Activated T-helper 1 cell treated with anti-CD3 and anti-CD28 coated beads, Interleukin-12 subunit alpha, Interleukin-12 subunit beta, Interleukin-2, Interleukin-4 antibody, amounts not matched to agents 30 ng/mL and 10 ng/mL and 1 ng/mL, durations not matched to agents 14 hours and 24 hours and 36 hours (primary cell): Measurements from ENCODE around the gene IRF2BP2. TPM values are rescaled to one million over a fixed set of nuclear protein-coding genes. Genes with fewer than 3 reads are reported as not detected.

Source experiments
- DNase-seq: peaks from one replicate; pipeline ENCODE4 v3.0.0; 2021; ENCODE audit warnings: low spot score
- H3K27ac Mint-ChIP-seq: one replicate; pipeline ENCODE4 v1.8.0; 2021; ENCODE audit warnings: mild to moderate bottlenecking, mixed read lengths
- H3K27me3 Mint-ChIP-seq: one replicate; pipeline ENCODE4 v1.8.0; 2022; ENCODE audit warnings: mild to moderate bottlenecking, moderate library complexity, mixed read lengths; ENCODE audit not compliant: insufficient read depth
- H3K36me3 Mint-ChIP-seq: one replicate; pipeline ENCODE4 v1.8.0; 2021; ENCODE audit warnings: low read depth, mixed read lengths
- H3K4me1 Mint-ChIP-seq: one replicate; pipeline ENCODE4 v1.8.0; 2021; ENCODE audit warnings: low read depth, mixed read lengths
- H3K4me3 Mint-ChIP-seq: one replicate; pipeline ENCODE4 v1.8.0; 2021; ENCODE audit warnings: mild to moderate bottlenecking, moderate library complexity, mixed read lengths
- H3K9me3 Mint-ChIP-seq: one replicate; pipeline ENCODE4 v1.8.0; 2021; ENCODE audit warnings: mixed read lengths
- intact Hi-C: fragments of 100-400 bp; cut with micrococcal nuclease; formaldehyde crosslinking; loops from one replicate; pipeline ENCODE4 v1.15.1; 2024
- total RNA-seq: library from RNA; stranded (reverse); gene quantifications from 2 replicates; pipeline ENCODE4 v1.2.3, GENCODE V29; 2022

Gene IRF2BP2
- total RNA-seq, 1 donor from 2014 or later: 243 TPM

- Mint-ChIP-seq H3K4me3 (no peak overlapping the region), H3K27me3 (no peaks in the 10 kb centered on the region), H3K36me3 (no peaks in the 10 kb centered on the region), H3K4me1 (peaks cover 36% of the 10 kb centered on the region), H3K9me3 (no peaks in the 10 kb centered on the region), H3K27ac (no peak overlapping the region)
- intact Hi-C loops: loop anchor here (5.0 kb wide), 1 partner anchor 40 kb away; no protein-coding TSS in a partner anchor
- DNase-seq: no peak
Measured at GRCh38 chr1:234617131-234617985, 7.4 kb upstream of the IRF2BP2 start.

- Mint-ChIP-seq H3K27ac (no peak overlapping the region), H3K36me3 (no peaks in the 10 kb centered on the region), H3K9me3 (no peaks in the 10 kb centered on the region), H3K4me3 (no peak overlapping the region), H3K4me1 (peaks cover 43% of the 10 kb centered on the region), H3K27me3 (no peaks in the 10 kb centered on the region)
- no peak for DNase-seq
- intact Hi-C loops: loop anchor here (5.0 kb wide), 1 partner anchor 41 kb away; no protein-coding TSS in a partner anchor
Measured at GRCh38 chr1:234616644-234617043, 6.7 kb upstream of the IRF2BP2 start.

- no peaks in the 10 kb centered on the region for H3K27me3 Mint-ChIP-seq
- H3K9me3 Mint-ChIP-seq: no peaks in the 10 kb centered on the region
- intact Hi-C loops: no loop called here
- peak overlapping the region; percentile 45 for H3K27ac Mint-ChIP-seq
- peaks cover 55% of the 10 kb centered on the region for H3K4me1 Mint-ChIP-seq
- no peak overlapping the region for H3K4me3 Mint-ChIP-seq
- H3K36me3 Mint-ChIP-seq: peaks cover 3% of the 10 kb centered on the region
- no peak for DNase-seq
Measured at GRCh38 chr1:234614081-234614489, 4.1 kb upstream of the IRF2BP2 start.

GRCh38 chr1:234613128-234613875, 3.3 kb upstream of the IRF2BP2 start:
- intact Hi-C loops: loop anchor here (2.0 kb wide), 1 partner anchor 63 kb away; no protein-coding TSS in a partner anchor
- Mint-ChIP-seq H3K4me3 (peak overlapping the region; percentile 85), H3K36me3 (peaks cover 3% of the 10 kb centered on the region), H3K27me3 (no peaks in the 10 kb centered on the region), H3K9me3 (no peaks in the 10 kb centered on the region), H3K4me1 (peaks cover 55% of the 10 kb centered on the region), H3K27ac (peak overlapping the region; percentile 100)
- no peak for DNase-seq

- peak overlapping the region; percentile 100 for H3K27ac Mint-ChIP-seq
- DNase-seq: peak; percentile 63
- no peaks in the 10 kb centered on the region for H3K9me3 Mint-ChIP-seq
- peaks cover 47% of the 10 kb centered on the region for H3K4me1 Mint-ChIP-seq
- H3K27me3 Mint-ChIP-seq: no peaks in the 10 kb centered on the region
- H3K36me3 Mint-ChIP-seq: peaks cover 11% of the 10 kb centered on the region
- intact Hi-C loops: loop anchor here (1.0 to 2.0 kb wide), 3 partner anchors 64 to 351 kb away; no protein-coding TSS in a partner anchor
- H3K4me3 Mint-ChIP-seq: peak overlapping the region; percentile 85
Measured at GRCh38 chr1:234612352-234613127, 2.6 kb upstream of the IRF2BP2 start.

- Mint-ChIP-seq H3K27me3 (no peaks in the 10 kb centered on the region), H3K36me3 (peaks cover 17% of the 10 kb centered on the region), H3K27ac (peak overlapping the region; percentile 100), H3K9me3 (no peaks in the 10 kb centered on the region), H3K4me1 (peaks cover 41% of the 10 kb centered on the region), H3K4me3 (peak overlapping the region; percentile 85)
- intact Hi-C loops: loop anchor here (1.0 to 2.0 kb wide), 17 partner anchors 13 to 716 kb away; partner anchors contain the start of genes ARID4B, GGPS1 and TOMM20
- peak; percentile 17 for DNase-seq
Measured at GRCh38 chr1:234611847-234612351, 1.9 kb upstream of the IRF2BP2 start.

- H3K27ac Mint-ChIP-seq: peak overlapping the region; percentile 100
- peak; percentile 67 for DNase-seq
- no peaks in the 10 kb centered on the region for H3K9me3 Mint-ChIP-seq
- H3K4me1 Mint-ChIP-seq: peaks cover 42% of the 10 kb centered on the region
- H3K36me3 Mint-ChIP-seq: peaks cover 23% of the 10 kb centered on the region
- peak overlapping the region; percentile 85 for H3K4me3 Mint-ChIP-seq
- no peaks in the 10 kb centered on the region for H3K27me3 Mint-ChIP-seq
- intact Hi-C loops: loop anchor here (1.0 kb wide), 14 partner anchors 12 to 717 kb away; partner anchors contain the start of genes ARID4B, GGPS1 and TOMM20
Measured at GRCh38 chr1:234611225-234611846, 1.4 kb upstream of the IRF2BP2 start.

GRCh38 chr1:234610666-234611224, 767 bp upstream of the IRF2BP2 start:
- intact Hi-C loops: loop anchor here (1.0 kb wide), 15 partner anchors 11 to 718 kb away; partner anchors contain the start of genes ARID4B, GGPS1 and TOMM20
- Mint-ChIP-seq H3K9me3 (no peaks in the 10 kb centered on the region), H3K36me3 (peaks cover 29% of the 10 kb centered on the region), H3K4me3 (peak overlapping the region; percentile 92), H3K4me1 (peaks cover 48% of the 10 kb centered on the region), H3K27me3 (no peaks in the 10 kb centered on the region), H3K27ac (peak overlapping the region; percentile 99)
- DNase-seq: peak; percentile 90

- Mint-ChIP-seq H3K4me1 (peaks cover 56% of the 10 kb centered on the region), H3K9me3 (no peaks in the 10 kb centered on the region), H3K27ac (no peak overlapping the region), H3K4me3 (no peak overlapping the region), H3K36me3 (peaks cover 40% of the 10 kb centered on the region), H3K27me3 (no peaks in the 10 kb centered on the region)
- intact Hi-C loops: loop anchor here (1.0 to 10.0 kb wide), 3 partner anchors 205 to 893 kb away; partner anchors contain the start of gene B3GALNT2
- peak; percentile 14 for DNase-seq
Measured at GRCh38 chr1:234609691-234610042, 311 bp downstream of the IRF2BP2 start.

- Mint-ChIP-seq H3K27ac (peak overlapping the region; percentile 86), H3K9me3 (no peaks in the 10 kb centered on the region), H3K4me1 (peaks cover 54% of the 10 kb centered on the region), H3K36me3 (peaks cover 43% of the 10 kb centered on the region), H3K4me3 (peak overlapping the region; percentile 78), H3K27me3 (no peaks in the 10 kb centered on the region)
- DNase-seq: peak; percentile 60
- intact Hi-C loops: loop anchor here (5.0 to 10.0 kb wide), 2 partner anchors 204 to 893 kb away; partner anchors contain the start of gene B3GALNT2
Measured at GRCh38 chr1:234608911-234609690, 877 bp downstream of the IRF2BP2 start.
